A204.1 (cell line): ENCODE measurements around the gene TAF3.
"Not testable (repeated sequence)": the region's sequence is repeated elsewhere in the genome, so short reads cannot be mapped to it uniquely, and the experiment has no call there.

Experiments
- FAIRE-seq: peaks from 2 replicates; lab custom pipeline; 2012; peaks lifted over from hg19 to GRCh38; lab: Jason Lieb, UNC

The TAF3 gene, protein sequence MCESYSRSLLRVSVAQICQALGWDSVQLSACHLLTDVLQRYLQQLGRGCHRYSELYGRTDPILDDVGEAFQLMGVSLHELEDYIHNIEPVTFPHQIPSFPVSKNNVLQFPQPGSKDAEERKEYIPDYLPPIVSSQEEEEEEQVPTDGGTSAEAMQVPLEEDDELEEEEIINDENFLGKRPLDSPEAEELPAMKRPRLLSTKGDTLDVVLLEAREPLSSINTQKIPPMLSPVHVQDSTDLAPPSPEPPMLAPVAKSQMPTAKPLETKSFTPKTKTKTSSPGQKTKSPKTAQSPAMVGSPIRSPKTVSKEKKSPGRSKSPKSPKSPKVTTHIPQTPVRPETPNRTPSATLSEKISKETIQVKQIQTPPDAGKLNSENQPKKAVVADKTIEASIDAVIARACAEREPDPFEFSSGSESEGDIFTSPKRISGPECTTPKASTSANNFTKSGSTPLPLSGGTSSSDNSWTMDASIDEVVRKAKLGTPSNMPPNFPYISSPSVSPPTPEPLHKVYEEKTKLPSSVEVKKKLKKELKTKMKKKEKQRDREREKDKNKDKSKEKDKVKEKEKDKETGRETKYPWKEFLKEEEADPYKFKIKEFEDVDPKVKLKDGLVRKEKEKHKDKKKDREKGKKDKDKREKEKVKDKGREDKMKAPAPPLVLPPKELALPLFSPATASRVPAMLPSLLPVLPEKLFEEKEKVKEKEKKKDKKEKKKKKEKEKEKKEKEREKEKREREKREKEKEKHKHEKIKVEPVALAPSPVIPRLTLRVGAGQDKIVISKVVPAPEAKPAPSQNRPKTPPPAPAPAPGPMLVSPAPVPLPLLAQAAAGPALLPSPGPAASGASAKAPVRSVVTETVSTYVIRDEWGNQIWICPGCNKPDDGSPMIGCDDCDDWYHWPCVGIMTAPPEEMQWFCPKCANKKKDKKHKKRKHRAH

DNA sequence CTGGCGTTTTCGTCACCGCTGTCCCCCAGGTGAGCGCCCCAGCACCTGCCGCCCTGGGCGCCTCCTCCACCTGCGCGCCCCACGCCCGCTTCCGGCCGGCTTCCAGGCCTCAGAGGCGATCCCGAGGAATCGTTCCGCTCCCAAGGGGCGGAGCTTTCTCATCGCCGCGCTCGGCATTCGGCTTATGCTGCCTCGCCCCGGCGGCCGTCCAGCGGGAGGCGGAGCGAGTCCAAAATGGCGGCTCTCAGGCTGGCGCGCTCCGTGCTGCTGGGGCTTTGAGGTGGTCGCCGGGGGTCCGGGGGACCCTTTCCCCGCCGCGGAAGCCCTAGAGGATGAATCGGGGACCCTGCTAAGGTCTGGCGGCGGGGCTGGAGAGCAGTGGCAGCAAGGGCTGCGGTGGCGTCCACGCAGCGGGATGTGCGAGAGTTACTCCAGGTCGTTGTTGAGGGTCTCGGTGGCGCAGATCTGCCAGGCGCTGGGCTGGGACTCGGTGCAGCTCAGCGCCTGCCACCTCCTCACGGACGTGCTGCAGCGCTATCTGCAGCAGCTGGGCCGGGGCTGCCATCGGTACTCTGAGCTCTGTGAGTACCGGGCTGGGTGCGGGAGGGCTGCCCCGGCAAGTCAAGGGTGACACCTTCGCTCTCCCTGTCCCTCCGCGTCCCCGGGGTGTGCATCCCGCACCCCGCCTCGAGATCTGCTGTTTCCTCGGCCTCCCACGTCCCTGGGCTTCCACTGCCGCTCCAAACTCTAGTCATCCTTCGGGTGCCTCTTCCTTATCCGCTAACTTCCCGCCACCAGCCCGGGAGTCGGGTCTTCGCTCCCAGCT lies at the start of gene TAF3:
Gene TAF3, plus strand, starts transcription at position 211 of the 826 bp plus-strand sequence. Its CDS starts 205 bp downstream, at position 416.
- FAIRE-seq, result no peak

DNA sequence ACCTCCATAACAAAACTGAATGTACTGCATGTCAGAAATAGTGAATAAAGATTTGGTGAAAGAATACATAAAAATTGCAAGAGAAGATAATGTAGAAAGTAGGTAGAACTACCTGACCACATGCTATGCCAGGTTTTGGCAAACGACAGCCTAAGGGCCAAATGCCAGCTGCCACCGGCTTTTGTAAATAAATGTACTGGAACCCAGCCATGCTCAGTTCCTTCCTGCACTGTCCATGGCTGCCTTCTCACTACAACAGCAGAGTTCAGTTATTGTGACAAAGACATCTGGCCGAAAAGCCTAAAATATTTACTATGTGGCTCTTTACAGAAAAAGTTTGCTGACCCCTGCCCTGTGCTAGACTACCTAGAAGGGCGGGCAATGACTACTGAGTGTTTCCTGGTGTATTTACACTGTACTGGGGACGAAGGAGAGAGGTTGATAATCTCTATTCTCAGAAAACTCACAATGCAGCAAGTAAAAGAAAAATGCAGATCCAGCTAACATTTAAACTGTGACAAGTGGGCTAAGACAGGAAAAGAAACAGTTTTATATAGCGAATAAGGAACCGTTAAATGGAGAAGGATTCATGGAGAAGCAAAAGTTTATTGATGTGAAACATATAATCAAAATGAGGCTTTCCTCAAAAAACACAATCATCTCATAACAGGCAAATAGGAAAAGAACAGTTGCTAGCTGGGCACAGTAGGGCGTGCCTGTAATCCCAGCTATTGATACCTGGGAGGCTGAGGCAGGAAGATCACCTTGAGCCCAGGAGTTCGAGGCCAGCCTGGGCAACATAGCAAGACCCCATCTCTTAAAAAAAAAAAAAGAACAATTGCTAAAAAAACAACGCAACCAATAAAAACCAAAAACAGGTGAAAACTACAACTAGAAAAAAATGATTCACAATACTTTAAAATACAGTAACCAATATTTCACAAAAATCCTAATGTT lies 44.2 kb upstream of the TAF3 start:
- no peak for FAIRE-seq

DNA sequence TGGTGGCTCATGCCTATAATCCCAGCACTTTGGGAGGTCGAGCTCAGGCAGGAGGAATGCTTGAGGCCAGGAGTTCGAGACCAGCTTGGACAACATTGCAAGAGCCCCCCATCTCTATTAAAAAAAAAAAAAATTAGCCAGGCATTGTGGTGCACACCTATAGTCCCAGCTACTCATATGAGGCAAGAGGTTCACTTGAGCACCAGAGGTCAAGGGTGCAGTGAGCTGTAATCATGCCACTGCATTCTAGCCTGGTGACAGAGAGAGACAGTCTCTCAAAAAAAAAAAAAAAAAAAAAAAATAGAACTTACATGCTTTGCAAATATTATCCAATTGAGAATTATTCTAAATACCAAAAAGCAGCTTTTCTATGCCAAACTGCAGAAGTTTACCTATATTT lies 41.5 kb upstream of the TAF3 start:
- no peak for FAIRE-seq

DNA sequence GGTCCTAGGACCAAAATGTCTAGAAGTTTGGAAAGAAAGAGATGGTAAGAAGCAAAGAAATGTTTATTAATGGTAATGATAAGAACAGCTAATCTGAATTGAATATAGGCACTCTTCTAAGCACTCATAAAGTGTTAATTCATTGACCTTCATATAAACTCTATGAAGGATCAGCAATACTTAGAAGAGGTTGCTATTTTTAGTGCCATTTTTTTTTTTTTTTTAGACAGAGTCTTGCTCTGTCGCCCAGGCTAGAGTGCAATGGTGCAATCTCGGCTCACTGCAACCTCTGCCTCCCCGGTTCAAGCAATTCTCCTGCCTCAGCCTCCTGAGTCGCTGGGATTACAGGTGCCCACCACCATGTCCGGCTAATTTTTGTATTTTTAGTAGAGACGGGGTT lies 36.1 kb upstream of the TAF3 start:
- not testable (repeated sequence) for FAIRE-seq

DNA sequence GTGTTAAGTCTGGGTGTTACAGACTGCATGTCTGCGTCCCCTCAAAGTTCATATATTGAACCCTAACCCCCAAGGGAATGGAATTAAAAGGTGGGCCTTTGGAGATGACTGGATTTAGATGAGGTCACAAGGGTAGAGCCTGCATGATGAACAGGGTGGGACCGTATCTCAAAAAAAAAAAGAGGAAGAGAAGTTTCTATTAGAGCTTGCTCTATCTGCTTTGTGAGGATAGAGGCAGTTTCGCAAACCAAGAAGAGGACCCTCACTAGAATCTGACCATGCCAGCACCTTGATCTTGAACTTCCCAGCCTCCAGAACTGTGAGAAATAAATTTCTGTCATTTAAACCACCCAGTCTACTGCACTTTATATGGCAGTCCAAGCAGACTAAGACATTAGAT lies 31.9 kb upstream of the TAF3 start:
- FAIRE-seq, result no peak

DNA sequence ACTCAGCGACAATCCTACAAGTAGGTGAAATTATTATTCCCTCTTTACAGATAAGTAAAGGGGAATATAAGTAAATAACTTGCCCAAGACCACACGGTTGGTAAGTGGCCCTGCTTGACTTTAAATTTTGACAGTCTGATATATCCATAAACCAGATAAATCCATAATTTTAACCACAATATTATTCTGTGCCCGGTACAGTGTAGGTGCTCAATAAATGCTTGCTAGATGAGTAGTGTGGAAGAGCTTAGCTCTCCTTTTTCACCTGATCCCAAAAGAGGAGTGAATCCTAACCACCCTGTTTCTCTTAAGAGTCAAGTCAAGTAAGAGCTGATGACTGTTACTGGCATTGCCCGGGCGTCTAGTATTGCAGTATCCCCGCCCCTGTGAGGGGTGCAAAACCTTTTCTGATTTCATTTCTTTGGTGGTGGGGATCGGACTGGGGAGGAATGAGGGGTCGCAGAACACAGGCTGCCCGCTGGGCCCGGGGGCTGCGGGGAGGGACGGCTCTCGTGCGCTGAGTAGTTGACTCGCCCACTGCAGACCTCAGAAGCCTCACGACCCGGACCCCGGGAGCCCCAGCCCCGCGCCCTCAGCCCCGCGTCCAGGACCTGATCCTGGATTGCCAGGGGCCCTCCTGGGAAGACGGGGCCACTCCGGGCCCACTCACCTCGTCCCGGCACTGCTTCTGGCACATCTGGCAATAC lies 31.0 kb upstream of the TAF3 start:
- FAIRE-seq, result no peak

DNA sequence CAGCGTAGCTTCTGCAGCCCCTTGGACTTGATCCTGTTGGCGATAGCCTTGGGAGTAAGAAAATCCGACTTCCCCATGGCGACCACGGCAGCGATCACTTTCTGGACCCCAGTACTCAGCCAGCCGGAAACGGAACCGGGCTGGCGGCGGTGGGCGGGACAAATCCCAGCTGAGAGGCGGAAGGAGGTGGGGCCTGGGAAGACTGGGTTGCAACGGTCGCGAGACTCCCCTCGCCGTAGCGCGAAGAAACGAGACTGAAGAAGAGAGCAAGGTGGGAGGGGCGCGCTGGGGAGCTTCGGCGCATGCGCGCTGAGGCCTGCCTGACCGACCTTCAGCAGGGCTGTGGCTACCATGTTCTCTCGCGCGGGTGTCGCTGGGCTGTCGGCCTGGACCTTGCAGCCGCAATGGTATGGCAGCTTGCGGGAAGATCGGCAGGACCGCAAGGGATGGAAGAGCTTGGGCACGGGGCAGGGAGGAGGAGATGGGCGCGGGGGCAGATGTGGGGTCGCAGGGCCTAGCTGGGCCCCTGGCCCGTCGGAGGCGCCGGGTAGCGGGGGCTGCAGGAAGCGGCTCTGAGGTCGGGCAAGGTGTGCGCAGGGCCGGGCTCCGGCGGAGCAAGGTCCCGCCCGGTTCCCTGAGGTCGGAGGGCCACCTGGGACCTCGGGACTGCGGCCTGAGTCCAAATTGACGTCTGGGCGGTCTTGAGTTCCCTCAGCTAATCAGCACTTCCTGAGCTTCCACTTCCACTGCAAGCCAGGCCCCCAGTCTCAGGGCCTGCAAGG lies 30.3 kb upstream of the TAF3 start, which contains the start of the genes ATP5F1C and KIN:
Gene ATP5F1C, plus strand, starts transcription at position 321 of the 782 bp plus-strand sequence. Its CDS starts 31 bp downstream, at position 352.
Gene KIN, minus strand, starts transcription at position 137 of the 782 bp plus-strand sequence. Its CDS starts 60 bp downstream, at position 77.
- FAIRE-seq, result peak; percentile 70

DNA sequence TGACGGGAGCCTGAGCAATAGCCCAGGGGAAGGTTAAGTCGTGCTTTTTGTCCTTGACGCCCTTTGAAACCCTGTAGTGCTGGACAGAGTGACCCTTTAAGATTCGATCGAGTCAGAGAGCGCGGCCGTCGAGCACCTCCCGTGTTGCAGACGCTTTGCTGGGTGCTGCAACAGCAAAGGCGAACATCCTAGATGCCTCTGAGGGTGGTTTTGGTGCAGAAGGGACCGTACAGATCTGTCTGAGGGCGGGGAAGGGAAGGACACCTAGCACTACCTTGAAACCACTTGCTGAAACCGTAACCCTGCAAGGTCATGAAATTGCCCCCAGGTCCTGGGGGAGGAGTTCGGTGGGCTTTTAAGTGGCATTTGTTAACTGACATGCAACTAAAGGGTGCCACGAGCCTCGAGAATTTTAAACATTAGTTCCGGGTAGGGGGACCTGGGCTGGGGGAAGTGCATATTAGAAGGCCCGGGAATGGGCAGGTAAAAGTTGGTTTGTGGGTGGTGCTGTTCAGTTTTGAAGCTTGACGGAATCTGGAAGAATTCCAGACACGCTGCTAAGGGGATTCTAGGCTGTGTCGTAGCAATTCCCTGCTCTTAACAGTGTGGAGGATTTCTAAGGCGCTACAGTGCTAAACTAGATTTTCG lies 29.5 kb upstream of the TAF3 start:
- no peak for FAIRE-seq

DNA sequence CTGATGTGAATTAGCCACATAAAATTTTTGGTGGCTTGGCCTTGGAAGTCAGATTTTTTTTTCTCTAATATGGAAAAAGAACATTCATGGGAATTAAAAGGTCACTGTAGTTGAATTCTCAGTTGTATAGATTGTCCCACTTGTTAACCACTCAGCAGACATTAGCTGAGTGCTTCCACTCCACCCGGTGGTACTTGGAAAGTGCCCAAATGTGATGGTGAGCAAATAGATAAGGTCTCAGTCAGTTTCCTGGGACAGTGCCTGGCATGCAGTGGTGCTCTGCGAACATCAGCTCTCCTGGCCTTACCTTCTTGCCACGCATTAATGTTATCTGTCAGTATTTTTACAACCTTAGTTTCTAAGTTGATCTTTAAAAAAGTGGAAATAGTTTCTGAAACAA lies 28.9 kb upstream of the TAF3 start:
- no peak for FAIRE-seq

DNA sequence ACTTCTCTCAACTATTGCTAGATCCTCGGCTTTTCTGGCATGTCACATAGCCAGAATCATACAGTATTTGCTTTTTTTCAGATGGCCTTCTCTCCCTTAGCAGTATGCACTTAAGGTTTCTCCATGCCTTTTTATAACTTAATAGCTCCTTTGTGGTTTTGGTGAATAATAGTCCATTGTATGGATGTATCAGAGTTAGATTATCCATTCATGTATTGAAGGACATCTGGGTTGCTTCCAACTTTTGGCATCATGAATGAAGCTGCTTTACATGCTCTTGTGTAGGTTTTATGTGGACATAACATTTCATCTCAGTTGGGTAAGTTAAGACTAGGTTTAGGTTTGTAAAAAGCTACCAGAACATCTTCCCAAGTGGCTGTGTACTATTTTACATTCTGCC lies 25.8 kb upstream of the TAF3 start:
- no peak for FAIRE-seq

DNA sequence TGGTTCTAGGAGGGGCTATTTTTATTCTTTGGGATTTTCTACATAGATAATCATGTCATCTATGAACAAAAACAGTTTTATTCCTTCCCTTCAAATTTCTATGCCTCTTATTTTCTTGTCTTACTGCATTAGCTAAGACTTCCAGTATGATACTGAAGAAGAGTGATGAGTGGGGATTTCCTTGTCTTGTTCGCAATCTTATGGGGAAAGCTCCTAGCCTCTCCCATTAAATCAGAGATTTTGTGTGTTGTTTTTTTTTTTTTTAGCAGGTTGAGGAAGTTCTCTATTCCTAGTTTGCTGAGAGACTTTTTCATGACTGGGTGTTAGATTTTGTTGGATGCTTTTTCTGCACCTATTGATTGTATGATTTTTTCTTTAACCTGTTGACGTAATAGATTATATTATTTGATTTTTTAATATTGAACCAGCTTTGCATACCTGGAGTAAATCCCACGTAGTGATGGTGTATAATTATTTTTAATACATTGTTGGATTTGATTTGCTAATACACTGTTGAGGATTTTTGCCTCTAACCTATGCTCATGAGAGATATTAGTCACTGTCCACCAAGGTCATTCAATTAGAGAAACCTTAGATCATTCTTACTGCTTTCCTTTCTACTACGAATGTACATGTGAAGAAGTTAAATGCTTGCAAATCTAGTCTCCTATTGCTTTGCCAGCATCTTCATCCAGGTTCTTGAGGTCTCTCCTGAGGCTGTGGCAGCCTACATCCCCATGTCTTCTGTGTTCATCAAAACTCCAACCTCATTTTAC lies 23.9 kb upstream of the TAF3 start:
- no peak for FAIRE-seq

DNA sequence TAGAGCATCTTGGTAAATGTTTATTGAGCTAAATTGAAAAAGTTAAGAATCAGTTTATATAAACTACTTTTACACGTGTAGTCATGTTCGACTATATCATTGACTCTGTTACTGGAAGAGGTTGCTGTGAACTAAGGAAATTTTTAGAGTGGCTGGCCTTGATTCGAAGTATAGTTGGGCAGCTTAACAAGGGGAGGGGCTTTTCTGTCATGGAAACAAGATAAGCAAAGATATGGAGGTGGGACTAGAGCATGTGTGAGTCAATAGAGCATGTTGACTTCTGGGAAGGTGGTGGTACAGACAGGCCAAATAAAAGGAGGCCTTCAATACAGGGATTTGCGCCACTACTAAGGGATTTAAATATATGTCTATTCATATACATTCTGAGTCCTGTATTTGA lies 22.7 kb upstream of the TAF3 start:
- FAIRE-seq, result no peak

DNA sequence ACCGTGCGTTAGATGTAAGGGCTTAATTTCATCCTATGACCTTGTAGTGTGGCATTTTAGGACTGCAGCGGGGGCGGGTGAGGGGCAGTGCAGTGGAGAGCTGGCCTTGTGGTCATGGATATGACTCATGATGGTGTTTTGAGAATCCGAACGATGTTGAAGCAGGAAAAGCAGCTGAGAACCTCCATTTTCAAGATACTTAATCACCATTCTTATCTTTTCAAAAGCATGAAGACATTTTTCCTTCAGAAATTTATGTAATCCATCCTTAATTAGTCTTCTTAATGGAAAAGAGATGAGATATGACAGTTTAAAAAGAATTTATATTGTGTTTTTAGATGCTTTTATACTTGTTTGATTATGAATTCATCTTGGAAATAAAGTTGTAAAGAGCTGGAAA lies 20.7 kb upstream of the TAF3 start:
- no peak for FAIRE-seq

DNA sequence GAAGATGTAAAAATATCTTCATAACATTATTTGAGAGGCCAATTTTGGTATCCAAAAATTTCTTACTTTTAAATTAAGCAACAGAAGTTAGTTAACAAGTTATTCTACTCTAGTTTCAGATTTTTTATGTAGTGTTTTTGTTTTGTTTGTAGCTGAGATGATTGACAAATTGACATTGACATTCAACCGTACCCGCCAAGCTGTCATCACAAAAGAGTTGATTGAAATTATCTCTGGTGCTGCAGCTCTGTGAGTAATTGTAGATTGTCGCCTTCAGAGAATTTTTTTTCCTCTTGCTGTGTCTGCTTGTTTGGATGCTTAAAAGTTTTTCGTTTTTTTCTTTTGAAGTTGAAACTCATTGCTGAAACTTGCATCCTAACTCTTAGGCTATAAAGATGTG lies 15.7 kb upstream of the TAF3 start:
- FAIRE-seq, result no peak

DNA sequence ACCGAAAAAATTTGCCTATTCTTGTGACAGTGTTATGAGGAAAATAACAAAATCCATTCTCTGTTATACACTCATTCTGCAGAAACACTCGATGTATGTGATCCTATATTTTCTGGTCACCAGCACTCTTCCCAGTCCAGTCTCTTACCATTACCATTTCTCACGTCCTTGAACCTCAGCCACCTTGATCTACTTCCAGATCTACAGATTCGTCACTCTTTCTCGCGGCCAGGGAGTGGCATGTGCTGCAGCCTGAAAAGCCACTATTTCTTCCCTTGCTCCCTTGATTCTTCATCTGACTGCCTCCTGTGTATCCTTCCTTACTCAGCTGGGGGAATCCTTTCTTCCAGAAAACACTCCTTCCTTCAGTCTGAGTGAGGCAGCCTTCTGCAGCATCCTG lies 14.1 kb upstream of the TAF3 start:
- FAIRE-seq, result no peak

DNA sequence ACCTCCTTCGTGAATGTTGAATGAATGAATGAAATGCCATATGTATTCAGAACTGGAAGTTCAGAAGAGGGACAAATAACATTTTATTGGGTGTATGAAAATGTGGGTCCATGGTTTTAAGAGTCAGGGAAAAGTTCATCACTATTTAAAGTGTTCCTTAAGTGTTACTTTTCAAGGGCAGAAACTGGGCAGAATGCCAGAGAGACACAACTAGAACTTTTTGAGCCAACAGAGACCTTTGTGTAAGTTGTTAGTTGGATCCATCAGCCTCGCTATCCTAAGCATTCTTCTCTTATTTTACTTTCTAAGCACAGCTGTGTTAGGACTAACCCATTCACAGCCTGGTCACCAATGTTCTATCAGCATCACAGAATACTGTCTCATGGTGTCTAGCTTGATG lies 13.6 kb upstream of the TAF3 start:
- FAIRE-seq, result no peak

DNA sequence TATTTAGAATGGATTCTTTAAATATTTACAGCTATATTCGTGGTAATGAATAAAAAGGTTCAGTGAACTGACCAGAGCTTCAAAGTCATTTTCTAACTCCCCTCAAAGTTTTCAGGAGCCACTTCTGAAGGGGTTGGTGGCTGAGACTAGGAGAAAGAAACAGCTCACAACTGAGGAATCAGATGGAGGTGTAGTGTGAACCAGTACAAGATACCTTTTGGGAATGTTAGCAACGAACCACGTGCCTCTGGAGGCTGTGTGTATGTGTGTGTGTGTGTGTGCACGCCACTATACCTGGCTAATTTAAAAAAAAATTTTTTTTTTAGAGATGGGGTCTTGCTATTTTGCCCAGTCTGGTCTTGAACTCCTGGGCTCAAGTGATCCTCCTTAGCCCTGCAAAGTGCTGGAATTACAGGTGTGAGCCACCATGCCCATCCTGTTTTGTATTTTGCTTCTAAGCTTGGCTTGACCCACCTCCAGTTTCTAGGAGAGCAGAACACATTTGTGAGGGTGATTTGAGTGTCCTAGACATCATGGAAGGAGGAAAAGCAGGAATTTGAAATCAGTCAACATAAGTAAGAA lies 9.5 kb upstream of the TAF3 start:
- FAIRE-seq, result no peak

DNA sequence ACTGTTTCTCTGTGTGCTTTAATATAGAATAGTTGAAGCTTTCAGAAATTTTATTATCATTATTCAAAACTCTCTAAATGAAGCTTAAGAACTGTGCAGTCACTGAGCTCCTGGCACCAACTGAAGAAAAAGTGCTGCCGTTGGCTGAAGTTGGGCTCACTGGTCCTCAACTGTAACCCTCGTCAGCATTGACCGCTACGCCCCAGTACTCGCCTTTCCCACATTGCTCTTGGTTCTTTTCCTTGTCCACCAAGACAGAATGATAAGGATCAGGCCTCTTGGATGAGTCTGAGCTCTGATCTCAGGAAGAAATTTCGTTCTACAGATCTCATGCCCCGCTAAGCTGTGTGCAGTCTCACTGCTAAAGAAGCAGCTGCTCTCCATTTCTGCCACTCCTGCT lies 7.9 kb upstream of the TAF3 start:
- no peak for FAIRE-seq
